Neural progenitor cell (in vitro differentiated cells): Measurements from ENCODE around the gene SLC18B1.

Source experiments
- EZH2 ChIP-seq: fragments of 200-600 bp; sonication (generic); IDR thresholded peaks from 2 replicates; pipeline ENCODE4 v1.6.1; 2017; ENCODE audit warnings: antibody characterized with exemption, mild to moderate bottlenecking, moderate library complexity
- EZH2phosphoT487 ChIP-seq: fragments of 200-600 bp; sonication (generic); IDR thresholded peaks from 2 replicates; pipeline ENCODE4 v1.6.1; 2017; ENCODE audit warnings: antibody characterized with exemption
- TF ChIP-seq, protein P1 (sequence below): fragments of 200-600 bp; sonication (generic); IDR thresholded peaks from 2 replicates; pipeline ENCODE4 v1.5.1; 2017; ENCODE audit warnings: antibody characterized with exemption, mild to moderate bottlenecking

DNA sequence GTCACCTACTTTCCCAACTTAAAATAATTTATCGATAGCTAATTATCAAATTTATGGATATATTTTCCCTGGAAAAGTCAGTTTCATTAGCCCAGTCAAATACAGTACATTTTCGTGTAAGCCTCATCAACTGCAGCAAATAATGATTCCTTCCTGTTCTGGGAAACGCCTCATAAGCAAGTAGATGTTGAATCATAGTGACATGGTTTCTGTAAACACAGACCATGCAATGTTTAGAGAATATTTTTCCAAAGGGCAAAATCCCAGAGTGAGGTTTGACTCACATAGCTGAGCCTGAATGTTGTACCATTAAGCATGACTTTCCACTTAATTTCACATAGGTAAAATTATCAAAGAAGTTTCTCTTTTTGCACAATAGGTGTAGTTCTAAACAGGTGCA, 67.9 kb downstream of the SLC18B1 start:
- TF ChIP-seq EZH2phosphoT487 (no peak), EZH2 (no peak)
- TF ChIP-seq, protein P1, sequence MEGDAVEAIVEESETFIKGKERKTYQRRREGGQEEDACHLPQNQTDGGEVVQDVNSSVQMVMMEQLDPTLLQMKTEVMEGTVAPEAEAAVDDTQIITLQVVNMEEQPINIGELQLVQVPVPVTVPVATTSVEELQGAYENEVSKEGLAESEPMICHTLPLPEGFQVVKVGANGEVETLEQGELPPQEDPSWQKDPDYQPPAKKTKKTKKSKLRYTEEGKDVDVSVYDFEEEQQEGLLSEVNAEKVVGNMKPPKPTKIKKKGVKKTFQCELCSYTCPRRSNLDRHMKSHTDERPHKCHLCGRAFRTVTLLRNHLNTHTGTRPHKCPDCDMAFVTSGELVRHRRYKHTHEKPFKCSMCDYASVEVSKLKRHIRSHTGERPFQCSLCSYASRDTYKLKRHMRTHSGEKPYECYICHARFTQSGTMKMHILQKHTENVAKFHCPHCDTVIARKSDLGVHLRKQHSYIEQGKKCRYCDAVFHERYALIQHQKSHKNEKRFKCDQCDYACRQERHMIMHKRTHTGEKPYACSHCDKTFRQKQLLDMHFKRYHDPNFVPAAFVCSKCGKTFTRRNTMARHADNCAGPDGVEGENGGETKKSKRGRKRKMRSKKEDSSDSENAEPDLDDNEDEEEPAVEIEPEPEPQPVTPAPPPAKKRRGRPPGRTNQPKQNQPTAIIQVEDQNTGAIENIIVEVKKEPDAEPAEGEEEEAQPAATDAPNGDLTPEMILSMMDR = no peak
